Superior temporal gyrus (tissue), 1 donor: ENCODE results near the gene XG.

Source experiments
- DNase-seq: peaks from one replicate; pipeline ENCODE4 v3.0.0-alpha.2; 2016; ENCODE audit errors: extremely low spot score

XG gene

GRCh38 chrX:2819345-2820135, 67.7 kb downstream of the XG start:
- DNase-seq = no peak

- no peak for DNase-seq
These were observed 68.4 kb downstream of the XG start for GRCh38 chrX:2820136-2820771.

GRCh38 chrX:2823795-2824386, 72.1 kb downstream of the XG start:
- DNase-seq = no peak

GRCh38 chrX:2824886-2825285, 73.0 kb downstream of the XG start:
- DNase-seq = no peak

- no peak for DNase-seq
These were observed 76.6 kb downstream of the XG start, which contains the start of gene GYG2 for GRCh38 chrX:2828344-2828958. TSS of gene GYG2 (plus strand) at chrX:2828930. CDS start at chrX:2830189, 1,259 bp downstream.

- DNase-seq = no peak
These were observed 77.1 kb downstream of the XG start for GRCh38 chrX:2828959-2829411.

GRCh38 chrX:2829469-2830246, 77.8 kb downstream of the XG start:
- DNase-seq = no peak

GRCh38 chrX:2831471-2832228, 79.8 kb downstream of the XG start:
- no peak for DNase-seq

- no peak for DNase-seq
These were observed 86.1 kb downstream of the XG start for GRCh38 chrX:2837961-2838360.

- no peak for DNase-seq
These were observed 89.1 kb downstream of the XG start for GRCh38 chrX:2840961-2841360.

- DNase-seq = no peak
These were observed 89.7 kb downstream of the XG start for GRCh38 chrX:2841537-2841936.

- no peak for DNase-seq
These were observed 95.2 kb downstream of the XG start for GRCh38 chrX:2846992-2847391.

GRCh38 chrX:2848871-2849301, 97.0 kb downstream of the XG start:
- DNase-seq = no peak

- no peak for DNase-seq
These were observed 103.1 kb downstream of the XG start for GRCh38 chrX:2854918-2855317.

- no peak for DNase-seq
These were observed 103.9 kb downstream of the XG start for GRCh38 chrX:2855761-2856160.

GRCh38 chrX:2857566-2857965, 105.7 kb downstream of the XG start:
- DNase-seq = no peak

- DNase-seq = no peak
These were observed 107.5 kb downstream of the XG start for GRCh38 chrX:2859197-2859797.

GRCh38 chrX:2862404-2862803, 110.6 kb downstream of the XG start:
- no peak for DNase-seq

- DNase-seq = no peak
These were observed 111.8 kb downstream of the XG start for GRCh38 chrX:2863646-2864045.
